ENCODE data around the gene EBI3. TPM values are rescaled to one million over a fixed set of nuclear protein-coding genes. Genes with fewer than 3 reads are reported as not detected.
"Not testable (repeated sequence)": the region's sequence is repeated elsewhere in the genome, so short reads cannot be mapped to it uniquely, and the experiment has no call there.

Gene EBI3
- polyA plus RNA-seq, 1 of the 3 experiments (the other 2 are of a cell fraction), result 3.7 TPM

- Histone ChIP-seq H3K9ac (no peak overlapping the region), H4K20me1 (ENCODE audit: insufficient read depth) (no peaks in the 10 kb centered on the region), H3K4me3 (ENCODE audit: low read depth in 2 of 2, low read length in 1 of 2) (no peak overlapping the region), H3K4me1 (ENCODE audit: control insufficient read depth in 1 of 2, insufficient read depth in 2 of 2, low read depth in 1 of 2, low read length in 1 of 2) (peaks cover 0 to 3% of the 10 kb centered on the region in 2 experiments; a peak in 1 of 4 replicates), H3K4me2 (no peak overlapping the region), H3K9me2 (no peaks in the 10 kb centered on the region), H3K27ac (ENCODE audit: low read depth in 2 of 2, low read length in 1 of 2) (no peak overlapping the region), H3K9me3 (no peaks in the 10 kb centered on the region), H3F3A (replicated peaks; ENCODE audit: insufficient read depth) (no peaks in the 10 kb centered on the region), H3K36me3 (replicated peaks in 1 of 2; ENCODE audit: control insufficient read depth in 1 of 2, insufficient read depth in 2 of 2, low read length in 1 of 2) (no peaks in the 10 kb centered on the region), H3K79me2 (ENCODE audit: insufficient read depth) (no peaks in the 10 kb centered on the region), H3K27me3 (ENCODE audit: insufficient read depth) (no peaks in the 10 kb centered on the region), H2AFZ (ENCODE audit: low read depth) (no peak overlapping the region)
- CTCF ChIA-PET, result interaction anchor here (1.1 to 2.2 kb wide), 7 partner anchors 11 to 118 kb away, joined by 3 to 10 read pairs (median 6); partner anchors contain the start of gene YJU2
- TF ChIP-seq FOXJ3 (CRISPR knock-in tag; IDR thresholded peaks at IDR 0.05) (no peak), TEAD4 (IDR thresholded peaks at IDR 0.05; ENCODE audit: borderline replicate concordance, insufficient read depth) (no peak), NFIC (IDR thresholded peaks at IDR 0.05; ENCODE audit: borderline replicate concordance) (no peak), FOXM1 (IDR thresholded peaks at IDR 0.05; ENCODE audit: low read depth) (no peak), ELF1 (IDR thresholded peaks at IDR 0.05) (no peak), MAX (IDR thresholded peaks at IDR 0.05; ENCODE audit: low read depth) (no peak), MEF2A (IDR thresholded peaks at IDR 0.05; ENCODE audit: borderline replicate concordance, low read depth) (no peak), USF2 (IDR thresholded peaks at IDR 0.05; ENCODE audit: borderline replicate concordance, low read depth, low read length) (no peak), EZH2phosphoT487 (IDR thresholded peaks at IDR 0.05; ENCODE audit: borderline replicate concordance, low read depth) (no peak), SMC3 (IDR thresholded peaks at IDR 0.05; ENCODE audit: low read depth, low read length) (no peak), IRF3 (IDR thresholded peaks at IDR 0.05; ENCODE audit: low read depth, low read length) (no peak), USF1 (IDR thresholded peaks at IDR 0.05; ENCODE audit: borderline replicate concordance, low read depth) (no peak), ZBTB33 (IDR thresholded peaks at IDR 0.05; ENCODE audit: borderline replicate concordance, low read depth) (no peak), YY1 (IDR thresholded peaks at IDR 0.05; ENCODE audit: low read depth) (no peak), MXI1 (IDR thresholded peaks at IDR 0.05; ENCODE audit: low read depth, low read length) (no peak), TCF12 (IDR thresholded peaks at IDR 0.05) (no peak)
- 73% methylated on average over 8 of the region's 13 CpGs for WGBS (ENCODE audit: low lambda C conversion rate)
- DNase-seq, result no peak
- POLR2A ChIA-PET, result interaction anchor here (0.6 kb wide), 1 partner anchor 39 kb away, joined by 4 read pairs; no protein-coding TSS in a partner anchor
These were observed 5.5 kb downstream of the EBI3 start for GRCh38 chr19:4234862-4235201.

GRCh38 chr19:4237510-4237909 lies 8.2 kb downstream of the EBI3 start:
- H3K36me3 ChIP-seq (replicated peaks in 1 of 2; ENCODE audit: control insufficient read depth in 1 of 2, insufficient read depth in 2 of 2, low read length in 1 of 2); H3K9me3 ChIP-seq; H3K9ac ChIP-seq; DNase-seq; H3F3A ChIP-seq (replicated peaks; ENCODE audit: insufficient read depth); H3K9me2 ChIP-seq; H3K4me3 ChIP-seq (ENCODE audit: low read depth in 2 of 2, low read length in 1 of 2); H3K79me2 ChIP-seq (ENCODE audit: insufficient read depth); H3K4me1 ChIP-seq (ENCODE audit: control insufficient read depth in 1 of 2, insufficient read depth in 2 of 2, low read depth in 1 of 2, low read length in 1 of 2); H3K4me2 ChIP-seq; H3K27ac ChIP-seq (ENCODE audit: low read depth in 2 of 2, low read length in 1 of 2); POLR2A ChIA-PET; H2AFZ ChIP-seq (ENCODE audit: low read depth); H4K20me1 ChIP-seq (ENCODE audit: insufficient read depth); H3K27me3 ChIP-seq (ENCODE audit: insufficient read depth): not testable (repeated sequence)
- CTCF ChIA-PET, result interaction anchor here (1.0 kb wide), 1 partner anchor 115 kb away, joined by 3 read pairs; no protein-coding TSS in a partner anchor
- WGBS (ENCODE audit: low lambda C conversion rate), result 66% methylated on average over 16 of the region's 16 CpGs

Measured in SK-N-SH (cell line).